Amygdala (tissue), 56 donors: Measurements from ENCODE around the gene NOL8.

ENCODE experiments used
- DNase-seq, 56 donors: peaks; one replicate each; lab custom pipeline; 2025; lab: John Stamatoyannopoulos, UW

Gene NOL8

DNA sequence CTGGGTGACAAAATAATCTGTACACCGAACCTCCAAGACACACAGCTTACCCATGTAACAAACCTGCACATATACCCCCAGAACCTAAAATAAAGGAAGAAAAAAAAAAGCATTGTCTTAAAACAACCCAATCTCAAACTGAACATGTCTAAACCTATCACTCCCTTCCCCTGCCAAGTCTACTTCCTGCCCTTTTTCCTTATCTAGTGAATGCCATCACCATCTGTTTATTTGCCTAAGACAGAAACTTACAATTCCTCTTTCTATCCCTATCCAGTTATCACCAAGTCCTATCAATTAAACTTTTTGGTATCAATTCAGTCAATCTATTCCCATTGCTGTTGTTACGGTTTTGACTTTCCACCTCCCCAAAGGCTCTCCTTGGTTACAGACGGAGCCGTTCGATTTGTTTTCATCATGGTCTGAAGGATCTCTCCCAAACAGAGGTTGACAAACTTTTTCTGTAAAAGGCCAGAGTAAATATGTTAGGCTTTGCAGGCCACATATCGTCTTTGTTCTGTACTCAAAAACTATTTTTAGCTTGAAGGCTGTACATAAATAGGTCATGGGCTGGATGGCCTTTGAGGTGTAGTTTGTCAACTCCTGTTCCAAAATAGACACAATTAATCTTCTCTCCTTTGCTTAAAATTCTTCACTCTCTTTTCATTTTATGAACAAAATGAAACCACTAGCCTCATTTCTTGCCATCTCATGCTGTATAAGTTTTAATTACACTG lies 12.1 kb downstream of the NOL8 start:
- DNase-seq = no peak

DNA sequence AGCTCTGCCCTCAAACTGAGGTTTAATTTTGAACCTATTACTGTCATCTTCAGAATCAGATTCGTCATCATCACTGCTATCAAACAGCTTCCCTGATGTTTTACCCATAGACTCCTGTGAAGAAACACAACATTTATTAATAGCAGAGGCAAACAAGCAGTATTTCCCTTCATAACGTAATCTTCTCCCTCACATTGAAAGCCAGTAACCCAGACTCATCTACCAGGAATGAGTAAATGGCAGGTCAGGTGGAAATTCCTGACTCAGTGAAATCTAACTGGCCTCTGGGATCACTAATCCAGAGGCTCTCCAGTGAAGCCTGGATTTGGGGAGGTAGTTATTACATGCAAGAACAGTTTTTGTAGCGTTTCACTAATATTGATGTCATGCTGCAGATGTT lies 14.6 kb downstream of the NOL8 start:
- no peak for DNase-seq

GRCh38 chr9:92308893-92309292 lies 16.3 kb downstream of the NOL8 start:
- no peak for DNase-seq

GRCh38 chr9:92300936-92301335 lies 24.2 kb downstream of the NOL8 start:
- no peak for DNase-seq

- no peak for DNase-seq
These were observed 26.0 kb downstream of the NOL8 start for GRCh38 chr9:92299116-92299515.

- DNase-seq = no peak
These were observed 27.1 kb downstream of the NOL8 start for GRCh38 chr9:92298036-92298435.

DNA sequence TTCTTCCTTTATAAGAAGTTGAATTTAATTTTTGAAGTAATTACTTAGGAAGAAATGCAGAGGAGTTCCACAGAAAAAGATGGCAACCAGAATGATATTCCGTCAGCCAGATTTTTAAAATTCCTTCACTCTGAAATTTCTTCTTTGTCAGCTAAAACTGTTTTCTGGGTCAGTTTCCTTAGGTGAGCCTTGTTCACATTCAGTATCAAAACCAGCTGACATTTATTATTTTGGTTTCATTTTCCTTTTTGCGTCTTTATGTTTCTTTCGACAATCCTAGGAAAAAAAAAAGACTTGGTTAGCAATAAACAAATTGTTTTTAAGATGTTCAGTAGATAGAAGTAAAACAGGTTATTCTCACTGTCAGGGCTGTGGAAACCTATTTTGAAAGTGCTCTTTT lies 27.5 kb downstream of the NOL8 start:
- DNase-seq = no peak

DNA sequence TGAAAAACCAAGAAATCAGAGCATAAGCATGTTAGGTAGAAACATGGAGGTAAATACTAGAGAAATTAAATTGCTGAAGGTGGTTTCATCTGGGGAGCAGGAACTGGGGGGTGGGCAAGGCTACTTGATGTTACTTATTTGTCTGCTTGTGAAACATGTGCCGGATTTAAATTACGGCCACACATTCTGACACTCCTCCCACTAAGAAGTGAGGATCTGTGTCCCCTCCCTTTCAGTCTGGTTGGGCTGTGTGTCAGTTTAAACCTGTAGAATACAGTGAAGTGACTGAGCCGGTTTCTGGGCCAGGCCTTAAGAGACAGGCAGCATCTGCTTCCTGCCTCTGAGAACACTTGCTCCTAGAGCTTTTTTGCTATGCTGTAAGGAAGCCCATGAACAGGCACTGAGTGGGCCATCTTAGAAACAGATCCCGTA lies 29.3 kb downstream of the NOL8 start:
- DNase-seq = no peak

DNA sequence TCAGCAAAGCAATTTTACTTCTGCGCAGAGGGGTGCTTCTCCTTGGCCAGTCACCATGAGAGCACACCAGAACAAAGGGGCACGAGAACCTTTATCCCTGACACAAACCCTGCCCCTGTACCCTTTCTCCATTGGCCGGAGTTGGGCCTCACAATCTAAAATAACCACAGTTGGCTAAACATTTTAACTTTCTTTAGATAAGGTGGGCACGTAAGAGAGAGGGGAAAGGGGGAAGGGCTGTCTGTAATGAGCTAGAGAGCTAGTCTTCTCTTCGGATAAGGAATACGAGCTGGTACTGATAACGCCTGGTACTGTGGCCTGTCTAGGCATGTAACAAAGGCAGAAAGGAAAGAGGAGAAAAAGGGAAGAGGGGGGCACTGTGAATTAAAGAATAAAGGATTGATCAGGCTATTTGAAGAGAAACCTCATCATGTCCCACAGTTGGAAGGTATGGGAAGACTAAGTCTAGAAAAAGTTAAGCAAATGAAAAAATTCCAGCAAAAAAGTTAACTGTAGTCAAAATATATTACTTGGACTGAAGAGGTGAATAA lies 29.8 kb downstream of the NOL8 start:
- no peak for DNase-seq

- DNase-seq = peak in 5 of 56 donors; percentile 2 to 23 (median 4)
These were observed 30.9 kb downstream of the NOL8 start for GRCh38 chr9:92294297-92294676.

DNA sequence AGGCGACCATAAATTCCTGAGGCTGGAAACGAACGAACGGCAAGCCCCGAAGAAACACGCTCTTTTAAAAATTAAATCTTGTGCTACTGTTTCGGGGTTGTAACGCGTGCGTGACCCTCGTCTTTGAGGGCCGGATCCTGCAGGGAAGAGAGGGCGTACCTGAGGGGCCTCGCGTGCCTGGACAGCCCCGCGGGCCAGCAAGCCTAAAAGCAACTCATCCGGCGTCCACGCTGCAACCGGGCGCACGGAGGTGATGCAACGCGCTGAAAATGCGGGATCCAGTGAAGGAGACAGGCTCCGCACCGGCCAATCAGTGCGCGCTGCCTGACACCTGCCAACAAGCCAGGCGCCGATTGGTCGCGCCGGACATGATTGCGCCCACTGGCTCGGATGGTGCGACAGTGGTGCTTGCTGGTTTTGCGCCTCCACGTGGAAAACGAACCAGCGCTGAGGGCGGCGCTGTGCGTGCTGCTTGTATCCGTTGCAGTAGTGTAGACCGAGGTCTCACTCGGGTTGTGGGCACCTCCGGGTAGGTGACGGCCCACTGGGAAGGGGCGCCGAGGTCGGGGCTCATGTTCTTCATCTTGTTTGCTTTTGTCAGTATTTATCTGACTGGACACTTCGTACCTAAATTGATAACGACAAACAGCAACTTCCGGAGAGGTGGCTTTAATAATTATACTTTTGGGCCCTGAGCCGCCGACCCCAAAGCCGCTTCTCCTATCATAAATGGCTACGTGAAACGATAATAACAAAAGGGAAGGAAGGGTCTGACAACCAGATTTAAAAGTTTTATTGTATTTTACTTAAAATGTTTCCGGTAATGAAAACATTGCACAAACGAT lies 31.5 kb downstream of the NOL8 start, which contains the start of gene IARS1:
IARS1 (minus strand) TSS at position 246 of the 845 bp plus-strand sequence. CDS start 4,278 bp downstream, outside the sequence.
- peak; percentile 66 to 100 (median 96) for DNase-seq

DNA sequence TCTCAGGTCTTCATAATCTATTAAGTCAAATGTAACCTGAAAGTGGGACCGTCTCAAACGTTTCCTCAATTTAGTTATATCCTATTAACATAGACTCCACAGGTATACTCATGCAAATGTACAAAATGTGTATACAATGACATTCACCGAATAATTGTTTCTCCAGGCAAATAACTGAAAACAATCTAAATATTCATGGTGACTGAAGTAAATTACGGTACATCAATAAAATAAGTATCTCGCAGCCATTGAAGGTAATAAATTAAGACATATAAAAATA lies 32.1 kb downstream of the NOL8 start:
- no peak for DNase-seq

DNA sequence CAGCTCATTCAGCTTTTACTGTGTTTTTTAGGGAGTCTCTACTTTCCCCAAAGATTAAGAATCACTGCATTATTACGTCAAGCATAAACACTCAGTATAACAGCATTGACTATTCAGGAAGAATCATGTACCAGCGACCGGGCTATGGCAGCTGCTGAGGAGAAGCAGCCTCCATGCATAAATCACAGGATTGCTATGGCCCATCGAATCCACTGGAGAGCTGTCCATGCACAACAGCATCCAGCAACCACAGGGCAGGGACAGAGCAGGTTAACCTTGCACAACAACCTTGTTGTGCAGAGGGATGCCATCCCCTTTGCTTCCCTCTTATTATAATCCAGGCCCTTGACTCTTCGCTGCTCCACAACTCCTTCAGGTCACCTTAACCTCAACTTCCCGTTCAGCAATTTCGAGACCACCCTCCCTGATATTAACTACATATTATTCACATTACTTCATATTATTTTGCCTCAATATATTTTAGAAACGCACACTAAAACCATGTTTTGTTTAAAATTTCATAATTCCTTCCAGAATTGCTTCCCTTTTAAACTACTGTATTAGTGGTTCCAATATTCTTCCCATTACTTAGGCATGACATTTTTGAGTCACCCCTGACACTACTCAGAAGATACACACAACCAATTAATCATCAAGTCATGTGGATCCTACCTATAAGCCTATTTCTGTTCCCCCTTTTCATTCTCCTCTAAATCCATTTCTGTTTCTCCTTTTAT lies 32.6 kb downstream of the NOL8 start:
- no peak for DNase-seq

- DNase-seq = no peak
These were observed 33.6 kb downstream of the NOL8 start for GRCh38 chr9:92291577-92291976.

DNA sequence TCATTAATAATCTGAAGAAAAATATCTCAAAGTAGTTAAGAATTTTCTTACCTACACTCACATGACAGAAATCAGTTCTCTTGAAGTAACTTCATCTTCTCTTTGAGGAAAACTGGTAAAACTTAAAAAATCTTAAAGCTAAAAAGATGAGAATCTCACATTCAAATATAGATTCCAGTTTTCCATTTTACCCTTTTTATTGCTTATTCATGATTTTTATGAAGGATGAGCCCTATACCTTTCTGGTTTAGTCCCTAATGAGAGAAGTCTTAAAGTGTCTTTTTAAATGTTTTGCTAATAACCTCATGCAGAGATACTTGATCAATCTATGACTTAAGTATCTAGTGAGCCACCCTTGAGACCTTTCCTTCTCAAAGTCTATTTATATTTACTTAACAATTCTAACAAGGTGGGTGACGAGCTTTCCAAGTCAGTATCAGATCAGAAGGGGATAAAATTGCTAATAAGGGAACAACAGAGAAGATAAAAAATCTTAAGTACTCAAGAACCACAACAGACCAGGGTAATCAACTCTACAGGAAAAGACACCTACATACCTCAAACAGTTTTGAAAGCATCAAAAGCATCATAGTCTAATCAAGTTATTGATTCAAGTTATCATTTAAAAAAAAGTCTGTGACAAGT lies 34.2 kb downstream of the NOL8 start:
- DNase-seq = no peak

DNA sequence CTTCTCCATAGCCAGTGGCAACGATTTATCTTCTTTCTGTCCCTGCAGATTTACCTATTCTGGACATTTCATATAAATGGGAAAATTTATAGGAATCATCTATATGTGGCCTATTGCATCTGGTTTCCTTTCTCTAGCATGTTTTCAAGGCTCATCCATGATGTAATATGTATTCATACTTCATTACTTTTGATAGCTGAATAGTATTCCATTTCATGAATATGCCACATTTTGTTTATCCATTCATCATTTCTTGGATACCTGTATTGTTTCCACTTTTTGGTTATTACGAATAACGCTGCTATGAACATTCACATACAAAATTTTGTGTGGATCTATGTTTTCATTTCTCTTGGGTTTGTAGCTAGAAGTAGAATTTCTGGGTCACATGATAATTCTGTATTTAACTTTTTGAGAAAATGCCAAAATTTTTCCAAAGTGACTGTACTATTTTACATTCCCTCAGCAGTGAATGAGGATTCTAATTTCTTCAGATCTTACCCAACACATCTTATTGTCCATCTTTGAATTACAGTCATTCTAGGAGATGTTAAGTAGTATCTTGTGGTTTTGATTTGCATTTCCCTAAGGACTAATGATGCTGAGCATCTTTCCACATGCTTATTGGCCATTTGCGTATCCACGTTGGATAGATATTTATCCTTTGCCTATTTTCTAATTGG lies 35.3 kb downstream of the NOL8 start:
- no peak for DNase-seq

DNA sequence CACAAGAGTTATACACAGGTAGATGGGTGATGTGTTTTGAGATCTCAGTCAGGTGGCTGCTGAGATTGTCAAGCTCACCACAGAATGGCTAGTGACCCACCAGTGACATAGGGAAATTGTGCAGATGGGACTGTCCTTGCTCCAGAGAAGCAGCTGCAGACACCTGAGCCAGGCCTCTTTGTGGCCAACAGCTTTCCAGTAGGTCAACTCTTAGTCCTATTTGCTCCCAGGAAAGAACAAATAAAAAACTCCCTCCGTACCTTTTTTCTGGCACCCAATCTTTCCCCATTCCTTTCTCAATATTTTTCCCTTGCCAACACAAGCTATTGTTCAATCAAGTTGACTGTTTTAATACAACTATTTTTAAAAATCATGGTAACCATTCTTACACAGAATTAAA lies 45.8 kb downstream of the NOL8 start:
- DNase-seq = no peak

GRCh38 chr9:92278110-92278509 lies 47.0 kb downstream of the NOL8 start:
- no peak for DNase-seq

GRCh38 chr9:92276331-92277032 lies 48.7 kb downstream of the NOL8 start:
- no peak for DNase-seq
